Stomach (tissue), 9 donors: ENCODE measurements around the gene KDELR3. TPM values are rescaled to one million over a fixed set of nuclear protein-coding genes. Genes with fewer than 3 reads are reported as not detected.
A peak's percentile ranks its signal among the peaks of the same experiment; 100 is the strongest.

Experiments used
- DNase-seq, 2 donors: peaks; one replicate each; pipeline versions ENCODE4 v3.0.0 to v3.0.0-alpha.2; 2013 to 2019
- H3K27ac ChIP-seq, 5 donors: fragments of 200-600 bp in 4 of 5; sonication (generic) in 4 of 5; one replicate each; pipeline ENCODE4 v1.5.1; 2013 to 2019; ENCODE audit warnings: mild to moderate bottlenecking in 1 of 5, moderate library complexity in 1 of 5
- H3K27me3 ChIP-seq, 3 donors: fragments of 200-600 bp; sonication (generic); one replicate each; pipeline ENCODE4 v1.5.1; 2017 to 2019; ENCODE audit warnings: mixed run types in 1 of 3
- H3K36me3 ChIP-seq, 4 donors: fragments of 200-600 bp; sonication (generic); 1 replicate in 3 of 4; 2 replicates in 1 of 4; pipeline ENCODE4 v1.5.1; 2016 to 2019
- H3K4me1 ChIP-seq, 4 donors: fragments of 200-600 bp; sonication (generic); one replicate each; pipeline ENCODE4 v1.5.1; 2016 to 2019
- H3K4me3 ChIP-seq, 4 donors: fragments of 200-600 bp; sonication (generic) in 3 of 4; one replicate each; pipeline ENCODE4 v1.5.1; 2016 to 2019; ENCODE audit warnings: mild to moderate bottlenecking in 1 of 4
- H3K9me3 ChIP-seq, 4 donors: fragments of 200-600 bp; sonication (generic); one replicate each; pipeline ENCODE4 v1.5.1; 2016 to 2019
- CTCF ChIP-seq, 7 experiments: fragments of 450-650 bp in 4 of 7; fragments of 200-600 bp in 3 of 7; sonication (generic) in 3 of 7; IDR thresholded peaks; one replicate each; pipeline ENCODE4 v1.5.1; 2016 to 2019; ENCODE audit warnings: antibody characterized with exemption in 7 of 7, control low read depth in 2 of 7, mild to moderate bottlenecking in 1 of 7
- EP300 ChIP-seq: sonication (generic); formaldehyde crosslinking; IDR thresholded peaks from one replicate; pipeline ENCODE4 v1.6.1; 2017; ENCODE audit warnings: antibody characterized with exemption
- POLR2A ChIP-seq, 4 donors: fragments of 450-650 bp; IDR thresholded peaks; one replicate each; pipeline ENCODE4 v1.6.1; 2016; ENCODE audit warnings: antibody characterized with exemption in 4 of 4, control low read depth in 2 of 4, mild to moderate bottlenecking in 1 of 4, moderate library complexity in 1 of 4
- POLR2AphosphoS5 ChIP-seq, 3 donors: sonication (generic); formaldehyde crosslinking; IDR thresholded peaks; one replicate each; pipeline ENCODE4 v1.6.1; 2016; ENCODE audit warnings: antibody characterized with exemption in 3 of 3
- WGBS, 5 donors: extraction: QIAGEN DNeasy Blood & Tissue Kit in 3 of 5; methylation state at CpG; one replicate each; pipeline versions ENCODE4 v1.1.5 to v1.1.7; 2013 to 2018; 5-methylcytosine and 5-hydroxymethylcytosine counted together
- intact Hi-C: fragments of 100-400 bp; cut with DNase I; formaldehyde crosslinking; loops from one replicate; pipeline ENCODE4 v1.15.1; 2023; ENCODE audit warnings: low total_unique reads
- polyA plus RNA-seq, 3 donors: library from polyadenylated mRNA; stranded (reverse); fragments of 200-250 nt; gene quantifications; one replicate each; pipeline ENCODE4 v1.2.3, GENCODE V29; 2013
- total RNA-seq, 5 donors: library from RNA; depleted of rRNA; stranded (reverse); fragments of >200 nt; gene quantifications; one replicate each; pipeline versions ENCODE4 v1.1.0 to v1.2.3, GENCODE V29; 2014 to 2016
- donor health status: healthy with polysubstance abuse.
- donor health status: Bipolar disorder and iron deficiency.
- donor health status: healthy.

The KDELR3 gene
- total and polyA plus RNA-seq, 8 donors: 3.6 to 30.7 (median 11.6) TPM; not detected in 1

GRCh38 chr22:38474003-38474607 is 6.2 kb downstream of the KDELR3 start:
- 69 to 80% (median 78%) methylated on average over 10 of the region's 10 CpGs for WGBS, 5 donors
- Histone ChIP-seq H3K4me1 (peaks cover 0 to 4% (median 2%) of the 10 kb centered on the region in 4 donors), H3K27ac (no peak overlapping the region), H3K36me3 (peaks cover 0 to 11% (median 2%) of the 10 kb centered on the region in 4 donors), H3K27me3 (no peaks in the 10 kb centered on the region), H3K4me3 (no peak overlapping the region), H3K9me3 (no peaks in the 10 kb centered on the region)
- TF ChIP-seq CTCF (IDR thresholded peaks at IDR 0.05) (no peak), POLR2AphosphoS5 (IDR thresholded peaks at IDR 0.05) (no peak), POLR2A (IDR thresholded peaks at IDR 0.05) (no peak), EP300 (no peak)
- intact Hi-C loops: no loop called here
- no peak for DNase-seq

- H3K36me3 ChIP-seq: peaks cover 21 to 46% (median 32%) of the 10 kb centered on the region in 4 donors
- intact Hi-C loops: no loop called here
- no peak for DNase-seq
- H3K9me3 ChIP-seq: no peaks in the 10 kb centered on the region
- H3K27ac ChIP-seq: no peak overlapping the region
- 62 to 76% (median 65%) methylated on average over 1 of the region's 1 CpG for whole genome bisulfite sequencing, 5 donors
- H3K27me3 ChIP-seq: no peaks in the 10 kb centered on the region
- TF ChIP-seq POLR2A (IDR thresholded peaks at IDR 0.05) (no peak), EP300 (no peak)
- H3K4me3 ChIP-seq: no peak overlapping the region
- no peaks in the 10 kb centered on the region for H3K4me1 ChIP-seq
Observed at GRCh38 chr22:38477585-38477984, 9.7 kb downstream of the KDELR3 start.

- 74 to 85% (median 78%) methylated on average over 7 of the region's 7 CpGs for WGBS, 5 donors
- peaks cover 33 to 63% (median 49%) of the 10 kb centered on the region in 4 donors for H3K36me3 ChIP-seq
Observed at GRCh38 chr22:38479096-38479837, 11.4 kb downstream of the KDELR3 start.

GRCh38 chr22:38481162-38481870 is 13.4 kb downstream of the KDELR3 start:
- intact Hi-C loops: no loop called here
- Histone ChIP-seq H3K36me3 (peaks cover 52 to 84% (median 69%) of the 10 kb centered on the region in 4 donors), H3K4me3 (no peak overlapping the region), H3K27me3 (no peaks in the 10 kb centered on the region), H3K4me1 (peaks cover 0 to 6% (median 0%) of the 10 kb centered on the region in 4 donors), H3K9me3 (no peaks in the 10 kb centered on the region), H3K27ac (peak overlapping the region in 1 of 5 donors; percentile 35)
- no peak for TF ChIP-seq POLR2AphosphoS5 (IDR thresholded peaks at IDR 0.05)
- no peak for TF ChIP-seq EP300
- TF ChIP-seq POLR2A (IDR thresholded peaks at IDR 0.05): no peak
- DNase-seq: no peak
- WGBS, 5 donors: 82 to 89% (median 89%) methylated on average over 3 of the region's 3 CpGs

More at GRCh38 chr22:38479096-38479837, 11.4 kb downstream of the KDELR3 start:
- Histone ChIP-seq H3K4me1 (no peaks in the 10 kb centered on the region), H3K4me3 (no peak overlapping the region), H3K27ac (no peak overlapping the region), H3K9me3 (no peaks in the 10 kb centered on the region), H3K27me3 (no peaks in the 10 kb centered on the region)
- intact Hi-C loops: no loop called here
- no peak for TF ChIP-seq POLR2A (IDR thresholded peaks at IDR 0.05)
- TF ChIP-seq CTCF (IDR thresholded peaks at IDR 0.05): no peak
- TF ChIP-seq POLR2AphosphoS5 (IDR thresholded peaks at IDR 0.05): no peak
- TF ChIP-seq EP300: no peak
- DNase-seq: no peak

- no peaks in the 10 kb centered on the region for H3K27me3 ChIP-seq
- H3K27ac ChIP-seq: no peak overlapping the region
- TF ChIP-seq EP300 (no peak), CTCF (IDR thresholded peaks at IDR 0.05) (no peak), POLR2AphosphoS5 (IDR thresholded peaks at IDR 0.05) (no peak), POLR2A (IDR thresholded peaks at IDR 0.05) (no peak)
- no peaks in the 10 kb centered on the region for H3K9me3 ChIP-seq
- peaks cover 58 to 89% (median 73%) of the 10 kb centered on the region in 4 donors for H3K36me3 ChIP-seq
- WGBS, 5 donors: 83 to 88% (median 86%) methylated on average over 8 of the region's 8 CpGs
- peaks cover 0 to 8% (median 0%) of the 10 kb centered on the region in 4 donors for H3K4me1 ChIP-seq
- H3K4me3 ChIP-seq: no peak overlapping the region
- DNase-seq: no peak
- intact Hi-C loops: no loop called here
Observed at GRCh38 chr22:38481871-38482332, 14.0 kb downstream of the KDELR3 start.
